Raji (cell line): ENCODE results near the gene SSBP1.

Source experiments
- POLR2A ChIP-seq: IDR thresholded peaks from 2 replicates; pipeline ENCODE4 v1.6.1; 2011; ENCODE audit warnings: low read depth, low read length, control low read depth; ENCODE audit not compliant: insufficient read depth

The SSBP1 gene

DNA sequence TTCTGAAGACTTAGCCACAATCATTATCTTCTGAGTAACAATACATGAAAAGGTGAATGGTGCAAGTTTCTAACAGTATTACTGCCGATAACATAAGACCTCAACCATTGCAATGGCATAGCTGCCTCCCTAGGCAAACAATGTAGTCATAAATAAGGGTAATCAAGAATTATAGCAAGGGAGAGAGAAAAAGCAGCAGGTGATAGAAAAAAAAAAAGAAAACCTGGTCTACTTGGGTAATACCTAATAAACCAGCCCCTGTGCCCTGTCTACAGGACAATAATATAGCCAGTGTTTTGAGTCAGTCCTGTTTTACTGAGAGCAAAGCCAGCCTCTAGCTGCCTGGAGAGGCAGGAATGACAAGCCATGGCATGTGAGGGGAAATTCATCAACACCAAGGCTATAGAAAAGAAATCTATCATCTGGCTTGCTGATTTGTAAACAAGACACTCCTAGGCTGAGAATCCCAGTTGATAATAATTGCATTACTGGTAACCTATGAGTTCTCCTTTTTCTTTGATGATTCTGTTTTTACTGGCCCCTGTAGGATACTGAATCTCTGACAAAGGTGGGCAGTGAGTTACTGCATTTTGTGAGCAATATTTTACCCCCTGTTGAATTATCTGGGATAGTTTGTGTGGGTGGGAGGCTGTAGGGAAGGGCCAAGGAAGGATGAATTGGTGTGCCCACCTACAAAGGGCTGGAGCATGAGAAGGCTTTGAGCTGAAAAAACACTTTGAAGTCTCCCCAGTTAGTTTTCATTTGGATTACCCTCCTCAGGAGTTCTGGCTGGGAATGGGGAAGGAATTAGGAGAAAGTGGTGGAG is 31.7 kb upstream of the SSBP1 start:
- TF ChIP-seq POLR2A, result no peak

DNA sequence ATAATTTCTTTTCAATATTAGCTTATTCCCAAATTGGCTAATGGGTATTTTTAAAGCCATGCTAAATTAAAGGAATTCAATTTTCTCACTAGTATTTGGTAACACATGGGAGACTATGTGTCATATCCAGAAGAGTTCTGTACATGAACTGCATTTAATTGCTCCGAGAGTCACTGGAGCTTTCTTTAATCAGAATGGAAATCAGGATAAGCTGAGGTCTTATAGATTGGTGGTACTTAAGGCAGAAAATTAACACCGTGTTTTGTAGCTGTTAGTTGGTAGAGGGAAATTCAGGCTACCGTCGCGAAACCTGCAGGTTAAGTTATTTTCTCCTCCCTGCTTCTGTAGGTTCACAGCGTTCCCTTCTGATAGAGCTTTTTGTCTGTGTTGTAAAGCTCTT is 29.8 kb upstream of the SSBP1 start, which contains the start of gene WEE2:
TSS of gene WEE2 (plus strand) at position 3 of the 400 bp plus-strand sequence. CDS start 406 bp downstream, outside the sequence.
- TF ChIP-seq POLR2A, result no peak

DNA sequence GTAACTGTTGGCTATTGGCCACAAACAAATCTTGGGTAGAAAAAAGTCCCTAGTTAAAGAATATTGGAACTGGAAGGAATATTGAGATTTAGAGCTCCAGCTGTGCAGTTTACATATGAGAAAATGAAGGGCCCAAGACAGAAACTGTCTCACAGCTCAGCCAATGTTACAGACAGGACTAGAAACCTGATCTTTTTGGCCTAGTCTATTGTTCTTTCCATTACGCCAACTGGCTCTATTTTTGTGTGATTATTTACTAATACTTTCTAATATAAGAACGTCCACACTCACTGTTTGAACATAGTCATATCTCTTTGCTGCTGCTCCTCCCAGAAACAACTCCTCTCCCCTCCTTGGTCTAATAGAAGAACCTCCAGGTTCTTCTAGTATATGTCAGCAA is 28.8 kb upstream of the SSBP1 start:
- TF ChIP-seq POLR2A, result no peak

DNA sequence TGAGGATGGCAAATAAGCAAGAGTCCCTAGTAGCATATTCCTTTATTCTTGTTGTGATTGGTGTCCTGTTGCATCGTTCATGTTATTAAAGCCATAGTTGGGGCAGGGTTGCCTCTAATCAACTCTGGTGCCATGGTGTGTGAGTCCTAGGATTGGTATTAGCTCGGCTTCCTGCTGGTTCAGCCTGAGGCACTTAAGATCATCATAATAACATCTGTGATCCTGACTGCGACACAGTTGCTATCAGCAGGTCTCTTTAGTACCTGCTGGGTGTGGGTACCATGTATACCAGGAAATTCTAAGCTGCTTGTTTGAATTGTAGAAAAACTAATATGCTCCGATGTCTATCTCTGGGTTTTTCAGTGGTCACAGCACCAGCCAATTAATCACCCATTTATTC is 28.4 kb upstream of the SSBP1 start:
- TF ChIP-seq POLR2A, result no peak

DNA sequence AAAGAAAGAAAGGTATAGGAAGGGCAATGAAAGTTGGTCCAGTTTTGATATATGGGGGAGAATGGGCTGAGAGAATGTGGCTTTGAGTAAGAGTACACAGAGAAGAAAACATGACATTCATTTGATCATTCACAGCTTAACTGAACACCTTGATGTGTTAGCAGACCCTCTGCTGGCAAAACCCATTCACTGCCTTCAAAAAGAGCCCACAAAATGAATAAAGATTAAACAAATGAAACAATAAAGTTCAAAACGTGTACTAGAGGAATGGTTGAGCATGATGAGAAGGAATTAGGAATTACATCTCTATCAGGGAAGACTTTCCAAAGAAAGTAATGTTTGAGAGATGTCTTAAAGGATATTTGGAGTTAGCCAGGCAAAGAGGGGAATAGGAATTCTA is 27.9 kb upstream of the SSBP1 start:
- no peak for TF ChIP-seq POLR2A

DNA sequence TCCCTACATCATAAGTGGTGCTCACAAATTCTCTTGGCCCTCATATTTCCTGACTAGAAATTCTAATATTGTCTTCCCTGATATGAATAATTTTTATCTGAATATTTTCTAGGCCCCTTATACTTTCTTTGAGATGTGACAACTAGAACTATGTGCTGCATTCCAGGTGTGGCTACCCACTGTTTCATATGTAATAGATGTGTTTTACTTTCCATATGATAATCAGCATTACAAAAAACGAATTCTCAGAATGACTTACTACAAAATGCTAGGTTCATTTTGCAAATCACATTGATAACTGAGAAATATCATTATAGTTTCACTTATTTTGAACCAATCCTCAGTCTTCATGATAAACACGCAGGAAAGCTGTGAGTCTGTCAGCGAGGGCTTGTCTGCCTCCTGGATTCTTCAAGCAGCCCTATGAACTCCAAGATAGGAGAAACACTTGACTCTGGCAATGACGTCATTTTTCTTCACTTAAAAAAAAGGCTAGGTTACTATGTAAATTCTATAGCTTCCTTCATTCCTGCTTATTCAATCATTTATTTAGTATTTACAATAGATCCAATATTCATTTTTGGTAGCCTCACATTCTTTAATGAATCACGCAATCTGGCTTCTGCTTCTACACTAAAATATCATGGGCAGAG is 25.4 kb upstream of the SSBP1 start:
- no peak for TF ChIP-seq POLR2A

DNA sequence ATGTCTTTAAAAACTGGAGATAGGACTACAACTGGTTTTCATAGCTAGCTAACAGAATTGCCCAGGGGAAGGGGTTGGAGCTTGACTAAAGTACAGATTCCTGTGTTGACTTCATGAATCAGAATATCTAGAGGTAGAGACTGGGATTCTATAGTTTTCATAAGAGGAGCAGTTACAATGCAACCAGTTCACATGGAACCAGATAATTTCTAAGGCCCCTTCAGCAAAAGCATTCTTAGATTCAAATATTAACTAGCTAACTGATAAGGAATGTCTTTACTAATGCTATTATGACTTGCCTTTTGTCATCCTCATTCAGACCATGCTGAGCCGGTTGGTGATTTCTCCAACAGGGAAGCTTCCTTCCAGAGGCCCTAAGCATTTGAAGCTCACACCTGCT is 24.3 kb upstream of the SSBP1 start:
- TF ChIP-seq POLR2A, result no peak

DNA sequence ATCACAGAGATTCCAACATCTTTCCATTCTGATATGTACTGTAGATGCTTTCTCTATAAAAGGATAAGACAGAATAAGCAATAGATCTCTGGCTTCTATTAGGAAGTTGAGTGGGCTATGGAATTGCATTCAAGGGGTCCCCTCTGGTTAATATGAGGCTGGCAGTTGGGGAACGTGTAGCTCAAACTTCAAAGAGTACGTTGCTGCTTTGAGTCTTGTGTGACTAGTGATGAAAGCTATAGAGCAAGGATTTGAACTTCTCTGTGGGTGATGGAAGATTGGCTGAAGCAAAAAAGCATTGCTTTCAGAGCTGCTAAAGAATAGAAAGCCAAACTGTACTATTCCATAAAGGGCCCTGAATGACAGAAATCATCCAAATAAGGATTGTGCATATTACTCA is 23.6 kb upstream of the SSBP1 start:
- TF ChIP-seq POLR2A, result no peak

DNA sequence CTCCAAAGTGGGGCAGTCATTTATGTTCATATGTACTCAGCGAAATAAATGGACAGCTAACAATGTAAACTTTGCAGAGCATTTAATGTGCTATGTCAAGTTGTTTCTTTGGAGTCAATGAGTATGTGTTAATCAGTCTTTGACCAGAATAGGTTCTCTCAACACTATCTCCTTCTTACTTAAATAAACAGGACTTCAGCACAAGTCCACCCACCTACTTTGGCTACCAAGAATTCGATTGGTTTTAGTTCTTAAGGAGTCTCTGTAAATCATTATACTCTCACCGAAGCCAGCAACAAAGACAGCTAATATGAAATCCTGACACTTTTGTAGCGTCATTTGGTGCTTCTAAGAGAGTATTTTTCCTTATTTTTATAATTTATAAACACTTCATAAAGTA is 23.1 kb upstream of the SSBP1 start:
- TF ChIP-seq POLR2A, result no peak

DNA sequence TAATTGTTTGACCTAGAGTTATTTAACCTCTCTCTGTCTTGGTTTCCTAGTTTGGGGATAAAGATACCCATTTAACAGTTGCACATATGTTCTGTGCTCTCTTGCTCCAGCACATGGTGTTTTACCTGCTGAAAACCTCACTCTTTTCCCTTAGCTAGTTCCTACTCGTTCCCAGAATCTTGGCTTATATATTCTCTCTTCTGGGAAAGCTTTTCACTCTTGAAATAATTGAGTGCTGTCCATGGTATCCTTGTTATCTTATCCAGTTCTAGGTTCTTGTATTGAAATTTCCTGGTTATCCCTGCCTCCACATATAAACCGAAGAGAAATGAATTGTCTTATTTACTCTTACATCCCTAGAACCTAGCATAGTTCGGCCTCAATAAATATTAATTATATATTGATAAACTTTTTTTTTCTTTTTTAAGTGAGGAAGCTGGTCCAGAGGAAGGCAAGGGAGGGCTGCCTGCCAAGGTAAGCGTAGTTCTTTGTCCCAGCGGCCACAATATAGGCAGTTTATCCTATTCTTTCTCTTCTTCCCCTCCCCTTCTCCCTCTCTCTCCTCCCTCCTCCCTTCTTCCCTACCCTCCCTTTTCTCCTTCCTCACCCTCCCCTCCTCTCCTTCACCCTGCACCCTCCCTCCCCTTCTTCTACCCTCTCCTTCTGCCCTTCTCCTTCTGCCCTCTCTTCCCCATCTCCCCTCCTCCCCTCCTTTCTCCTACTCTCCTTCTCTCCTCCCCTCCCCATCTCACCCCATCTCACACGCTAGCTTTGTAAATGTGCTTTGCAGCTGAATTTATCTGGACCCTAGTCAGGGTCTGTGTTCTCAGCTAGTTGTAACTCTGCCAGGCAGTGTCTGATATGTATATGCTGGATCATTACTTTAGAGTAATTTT is 22.1 kb upstream of the SSBP1 start:
- TF ChIP-seq POLR2A, result no peak

DNA sequence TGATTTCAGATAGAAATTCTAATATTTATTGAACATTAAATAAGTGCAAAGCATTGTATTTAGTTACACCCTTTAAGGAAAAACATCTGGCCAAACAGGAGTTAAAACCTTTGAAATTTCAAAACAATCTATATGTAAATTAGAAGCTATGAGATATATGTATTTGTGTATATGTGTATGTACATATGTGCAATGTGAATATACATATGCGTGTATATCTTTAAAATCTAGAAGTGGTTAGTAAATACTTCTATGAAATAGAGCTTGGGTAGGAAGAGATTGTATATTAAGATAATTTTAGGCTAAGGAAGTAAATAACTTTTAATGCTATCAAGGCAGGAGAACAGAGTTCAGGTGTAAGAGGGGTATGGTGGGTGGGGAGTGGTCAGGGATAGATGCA is 20.7 kb upstream of the SSBP1 start:
- TF ChIP-seq POLR2A, result no peak

DNA sequence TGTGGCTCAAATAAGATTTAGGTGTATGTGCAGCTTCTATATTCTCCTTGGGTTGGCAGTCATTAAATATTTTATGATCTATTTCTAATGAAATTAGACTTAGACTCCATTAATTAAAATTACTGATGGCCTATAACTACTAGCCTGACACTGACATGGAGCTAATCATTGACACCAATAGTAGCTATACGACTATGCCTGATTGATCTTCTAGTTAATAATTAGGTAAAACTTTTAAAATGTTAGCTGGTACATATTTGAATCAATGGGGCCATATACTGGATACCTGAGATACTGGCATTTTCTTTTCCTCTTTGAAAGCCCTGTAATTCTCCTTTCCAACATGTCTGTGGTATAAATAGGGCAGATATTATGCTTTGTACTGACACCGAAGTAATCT is 15.6 kb upstream of the SSBP1 start:
- no peak for TF ChIP-seq POLR2A

DNA sequence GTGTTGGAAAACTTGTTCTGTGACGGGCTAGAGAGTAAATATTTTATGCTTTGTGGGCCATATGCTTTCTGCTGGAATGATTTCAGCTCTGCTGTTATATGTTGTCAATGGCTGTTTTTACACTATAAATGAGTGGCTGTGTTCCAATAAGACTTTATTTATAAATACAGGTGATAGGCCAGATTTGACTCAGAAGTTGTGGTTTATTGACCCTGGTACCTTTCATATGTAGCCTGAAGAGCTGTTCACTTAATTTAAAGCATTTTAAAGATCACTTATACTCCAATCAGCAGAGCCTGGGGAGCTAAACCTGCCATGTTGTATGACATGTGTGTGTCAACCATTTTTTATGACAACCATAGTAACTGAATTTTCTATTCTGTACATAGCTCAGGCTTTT is 9.1 kb upstream of the SSBP1 start:
- no peak for TF ChIP-seq POLR2A

DNA sequence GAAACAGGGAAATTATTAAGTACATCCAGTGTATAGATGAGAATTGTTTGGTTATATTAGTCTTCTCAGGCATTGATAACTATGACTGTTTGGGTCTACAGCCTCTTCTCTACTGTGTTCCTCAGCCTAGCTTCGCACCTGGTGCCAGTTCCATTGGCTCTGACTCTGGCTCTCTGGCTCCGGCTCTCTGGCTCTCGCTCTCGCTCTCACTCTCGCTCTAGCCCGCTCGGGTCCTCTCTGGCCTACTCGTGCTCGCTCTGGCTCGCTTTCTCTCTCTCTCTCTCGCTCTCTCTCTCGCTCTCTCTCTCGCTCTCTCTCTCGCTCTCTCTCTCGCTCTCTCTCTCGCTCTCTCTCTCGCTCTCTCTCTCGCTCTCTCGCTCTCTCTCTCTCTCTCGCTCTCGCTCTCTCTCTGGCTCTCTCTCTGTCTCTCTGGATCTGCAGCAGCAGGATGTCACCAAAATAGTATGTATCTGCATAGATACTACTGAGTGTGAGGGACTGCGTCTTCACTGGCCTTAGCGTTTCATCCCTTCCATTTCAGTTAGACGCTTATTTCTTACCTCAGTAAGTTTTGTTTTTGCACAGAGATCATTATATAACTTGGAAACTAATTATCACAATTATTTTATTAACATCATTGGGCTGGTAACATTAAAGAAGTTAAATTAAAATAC is 6.5 kb upstream of the SSBP1 start:
- TF ChIP-seq POLR2A, result no peak
